ENCODE measurements around the gene C2orf76.

GRCh38 chr2:119341684-119342083 lies 24.9 kb downstream of the C2orf76 start:
- TF ChIP-seq CTCF (IDR thresholded peaks at IDR 0.05) (no peak), POLR2A (IDR thresholded peaks at IDR 0.05) (no peak)

All from uterus (tissue), 2 donors.